Osteoblast (primary cell): ENCODE data around the gene SLC22A17. TPM values are rescaled to one million over a fixed set of nuclear protein-coding genes. Genes with fewer than 3 reads are reported as not detected.

ENCODE experiments used
- DNase-seq: peaks from one replicate; pipeline ENCODE4 v3.0.0; 2011; ENCODE audit warnings: low spot score, mixed read lengths; ENCODE audit not compliant: insufficient read length; ENCODE audit errors: missing footprints
- H2AFZ ChIP-seq: 2 replicates; pipeline ENCODE4 v1.6.0; 2011; ENCODE audit warnings: mild to moderate bottlenecking, low read length
- H3K27ac ChIP-seq: 2 replicates; pipeline ENCODE4 v1.5.1; 2011; ENCODE audit warnings: mild to moderate bottlenecking, low read depth, low read length, moderate library complexity
- H3K27me3 ChIP-seq: 2 replicates; pipeline ENCODE4 v1.6.0; 2012; ENCODE audit warnings: mild to moderate bottlenecking, control low read depth, inconsistent platforms, low read length, moderate library complexity; ENCODE audit not compliant: insufficient read depth
- H3K36me3 ChIP-seq: 2 replicates; pipeline ENCODE4 v1.5.1; 2011; ENCODE audit warnings: mild to moderate bottlenecking, low read length, control low read depth, moderate library complexity; ENCODE audit not compliant: insufficient read depth
- H3K4me1 ChIP-seq: 2 replicates; pipeline ENCODE4 v1.5.1; 2011; ENCODE audit warnings: mild to moderate bottlenecking, low read length, control low read depth, moderate library complexity; ENCODE audit not compliant: insufficient read depth
- H3K4me2 ChIP-seq: 2 replicates; pipeline ENCODE4 v1.6.0; 2011; ENCODE audit warnings: mild to moderate bottlenecking, low read length; ENCODE audit not compliant: insufficient read depth
- H3K4me3 ChIP-seq: fragments of 200-600 bp; sonication (generic); 3 replicates; pipeline ENCODE4 v1.5.1; 2012; ENCODE audit warnings: mild to moderate bottlenecking, low read length, inconsistent platforms; ENCODE audit not compliant: insufficient read depth
- H3K79me2 ChIP-seq: 2 replicates; pipeline ENCODE4 v1.6.0; 2012; ENCODE audit warnings: mild to moderate bottlenecking, low read length, control low read depth, inconsistent platforms; ENCODE audit not compliant: insufficient read depth
- H3K9me3 ChIP-seq: 2 replicates; pipeline ENCODE4 v1.5.1; 2011; ENCODE audit warnings: low read depth, low read length, control low read depth
- H4K20me1 ChIP-seq: 2 replicates; pipeline ENCODE4 v1.6.0; 2012; ENCODE audit warnings: mild to moderate bottlenecking, low read length, control low read depth; ENCODE audit not compliant: insufficient read depth
- CTCF ChIP-seq: IDR thresholded peaks from 2 replicates; pipeline ENCODE4 v1.5.1; 2011; ENCODE audit warnings: mild to moderate bottlenecking, low read depth, low read length, moderate library complexity; ENCODE audit errors: extremely low read depth
- total RNA-seq: library from RNA; depleted of rRNA; stranded (reverse); fragments of >200 nt; gene quantifications from 2 replicates; pipeline ENCODE4 v1.2.3, GENCODE V29; 2012

SLC22A17 gene
- total RNA-seq, 1 donor = 18.1 TPM

- H3K27me3 ChIP-seq = no peaks in the 10 kb centered on the region
- no peaks in the 10 kb centered on the region for H3K36me3 ChIP-seq
- no peak overlapping the region for H3K27ac ChIP-seq
- no peaks in the 10 kb centered on the region for H3K9me3 ChIP-seq
- H2AFZ ChIP-seq = no peak overlapping the region
- peaks cover 5% of the 10 kb centered on the region for H4K20me1 ChIP-seq
- H3K4me1 ChIP-seq = peaks cover 2% of the 10 kb centered on the region
- H3K4me3 ChIP-seq = no peak overlapping the region
- H3K4me2 ChIP-seq = no peak overlapping the region
- peak; percentile 62 for DNase-seq
- no peak for TF ChIP-seq CTCF
- H3K79me2 ChIP-seq = no peaks in the 10 kb centered on the region
Observed at GRCh38 chr14:23346693-23347405, 5.8 kb downstream of the SLC22A17 start.

GRCh38 chr14:23345987-23346692 lies 6.5 kb downstream of the SLC22A17 start:
- peak; percentile 30 for DNase-seq
- Histone ChIP-seq H3K27ac (no peak overlapping the region), H3K9me3 (no peaks in the 10 kb centered on the region), H2AFZ (no peak overlapping the region), H3K4me2 (no peak overlapping the region), H3K4me1 (no peaks in the 10 kb centered on the region), H3K4me3 (no peak overlapping the region), H4K20me1 (peaks cover 2% of the 10 kb centered on the region), H3K79me2 (no peaks in the 10 kb centered on the region), H3K36me3 (no peaks in the 10 kb centered on the region), H3K27me3 (no peaks in the 10 kb centered on the region)
- no peak for TF ChIP-seq CTCF

- H3K4me1 ChIP-seq = no peaks in the 10 kb centered on the region
- H3K27me3 ChIP-seq = no peaks in the 10 kb centered on the region
- no peak overlapping the region for H3K4me2 ChIP-seq
- H3K79me2 ChIP-seq = no peaks in the 10 kb centered on the region
- no peaks in the 10 kb centered on the region for H4K20me1 ChIP-seq
- DNase-seq = peak; percentile 29
- TF ChIP-seq CTCF = peak; percentile 12
- H3K27ac ChIP-seq = no peak overlapping the region
- no peaks in the 10 kb centered on the region for H3K9me3 ChIP-seq
- no peaks in the 10 kb centered on the region for H3K36me3 ChIP-seq
- no peak overlapping the region for H2AFZ ChIP-seq
- no peak overlapping the region for H3K4me3 ChIP-seq
Observed at GRCh38 chr14:23344481-23344880, 8.2 kb downstream of the SLC22A17 start.

GRCh38 chr14:23339506-23340268 lies 13.0 kb downstream of the SLC22A17 start:
- no peaks in the 10 kb centered on the region for H3K9me3 ChIP-seq
- no peaks in the 10 kb centered on the region for H3K36me3 ChIP-seq
- H3K27me3 ChIP-seq = no peaks in the 10 kb centered on the region
- H2AFZ ChIP-seq = no peak overlapping the region
- no peak overlapping the region for H3K27ac ChIP-seq
- no peaks in the 10 kb centered on the region for H4K20me1 ChIP-seq
- no peaks in the 10 kb centered on the region for H3K4me1 ChIP-seq
- no peaks in the 10 kb centered on the region for H3K79me2 ChIP-seq
- no peak overlapping the region for H3K4me3 ChIP-seq
- TF ChIP-seq CTCF = no peak
- no peak for DNase-seq
- H3K4me2 ChIP-seq = no peak overlapping the region
